Ectodermal cell (in vitro differentiated cells): ENCODE measurements around the gene ACTG1.

ENCODE experiments used
- H3K27ac ChIP-seq: 2 replicates; pipeline ENCODE4 v1.7.0; 2013; ENCODE audit warnings: mild to moderate bottlenecking, low read depth, low read length; ENCODE audit not compliant: insufficient read depth, poor library complexity, severe bottlenecking
- H3K27me3 ChIP-seq: 2 replicates; pipeline ENCODE4 v1.7.0; 2013; ENCODE audit warnings: mild to moderate bottlenecking, low read length; ENCODE audit not compliant: insufficient read depth, control insufficient read depth, poor library complexity, severe bottlenecking
- H3K36me3 ChIP-seq: one replicate; pipeline ENCODE4 v1.7.0; 2013; ENCODE audit warnings: low read length; ENCODE audit not compliant: control insufficient read depth, insufficient read depth
- H3K4me1 ChIP-seq: one replicate; pipeline ENCODE4 v1.7.0; 2013; ENCODE audit warnings: low read length; ENCODE audit not compliant: control insufficient read depth, insufficient read depth
- H3K4me3 ChIP-seq: 2 replicates; pipeline ENCODE4 v1.7.0; 2013; ENCODE audit warnings: low read depth, low read length, control low read depth; ENCODE audit not compliant: insufficient read depth
- H3K9me3 ChIP-seq: 2 replicates; pipeline ENCODE4 v1.7.0; 2013; ENCODE audit warnings: mild to moderate bottlenecking, low read length, moderate library complexity; ENCODE audit not compliant: control insufficient read depth
- WGBS, 2 experiments: methylation state at CpG; one replicate each; pipeline ENCODE4 v1.1.7; 2013; ENCODE audit warnings: missing lambda C conversion rate in 2 of 2; 5-methylcytosine and 5-hydroxymethylcytosine counted together

The ACTG1 gene

DNA sequence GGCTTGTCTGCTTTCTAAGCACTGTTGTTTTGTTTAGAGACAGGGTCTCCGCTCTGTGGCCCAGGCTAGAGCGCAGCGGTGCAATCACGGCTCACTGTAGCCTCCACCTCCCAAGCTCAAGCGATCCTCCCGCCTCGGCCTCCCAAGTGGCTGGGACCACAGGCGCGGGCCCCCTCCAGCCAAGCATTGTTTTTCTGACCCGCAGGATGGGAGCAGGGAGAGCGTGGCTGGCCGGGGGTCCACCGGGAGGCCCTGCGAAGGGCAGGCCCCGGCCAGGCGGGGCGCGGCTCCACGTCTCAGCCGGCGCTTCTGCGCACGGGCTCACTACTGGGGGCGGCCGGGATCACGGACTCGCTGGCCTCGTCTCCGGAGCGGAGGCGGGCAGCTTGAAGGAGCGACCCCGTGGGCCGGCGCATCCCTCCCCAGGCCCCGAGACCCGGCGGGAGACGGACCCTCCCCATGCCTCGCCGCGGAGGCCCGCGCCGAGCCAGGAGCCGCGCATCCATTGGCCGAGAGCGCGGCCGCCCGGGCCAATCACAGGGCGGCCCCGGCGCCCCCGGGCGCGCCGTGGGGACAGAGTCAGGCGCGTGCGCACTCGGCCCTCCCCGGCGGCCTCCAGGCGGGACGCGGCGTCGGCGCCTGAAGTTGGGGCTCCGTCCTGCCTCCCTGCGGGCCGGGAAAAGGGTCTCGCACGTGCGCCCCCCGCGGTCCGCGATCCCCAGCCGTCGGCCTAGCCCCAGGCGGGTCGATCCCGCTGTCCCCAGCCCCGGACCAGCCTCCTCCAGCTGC lies 24.9 kb downstream of the ACTG1 start:
- 19% methylated on average over 87 of the region's 87 CpGs for WGBS, 2 experiments
- Histone ChIP-seq H3K27ac (no peak overlapping the region), H3K27me3 (peaks cover 54% of the 10 kb centered on the region), H3K4me1 (peaks cover 34% of the 10 kb centered on the region), H3K36me3 (no peaks in the 10 kb centered on the region), H3K4me3 (peak overlapping the region; percentile 39), H3K9me3 (no peaks in the 10 kb centered on the region)

DNA sequence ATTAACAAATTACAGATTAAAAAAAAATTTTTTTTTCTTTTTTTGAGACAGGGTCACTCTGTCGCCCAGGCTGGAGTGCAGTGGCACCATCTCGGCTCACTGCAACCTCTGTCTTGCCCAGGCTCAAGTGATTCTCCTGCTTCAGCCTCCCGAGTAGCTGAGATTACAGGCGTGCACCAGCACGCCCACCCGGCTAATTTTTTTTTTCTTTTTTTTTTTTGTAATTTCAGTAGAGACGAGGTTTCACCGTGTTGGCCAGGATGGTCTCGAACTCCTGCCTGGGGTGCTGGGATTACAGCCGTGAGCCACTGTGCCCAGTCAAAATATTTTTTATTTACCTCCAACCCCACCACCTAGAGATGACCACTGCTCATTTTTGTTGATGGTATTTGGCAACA lies 25.5 kb downstream of the ACTG1 start:
- Histone ChIP-seq H3K9me3 (no peaks in the 10 kb centered on the region), H3K27ac (no peak overlapping the region), H3K36me3 (no peaks in the 10 kb centered on the region), H3K4me1 (peaks cover 39% of the 10 kb centered on the region), H3K4me3 (peak overlapping the region; percentile 39), H3K27me3 (peaks cover 60% of the 10 kb centered on the region)
- 79 to 82% methylated on average over 10 of the region's 10 CpGs for WGBS, 2 experiments

GRCh38 chr17:81486199-81486810 lies 26.3 kb downstream of the ACTG1 start:
- Histone ChIP-seq H3K4me1 (peaks cover 43% of the 10 kb centered on the region), H3K36me3 (no peaks in the 10 kb centered on the region), H3K4me3 (no peak overlapping the region), H3K9me3 (no peaks in the 10 kb centered on the region), H3K27ac (no peak overlapping the region), H3K27me3 (peaks cover 67% of the 10 kb centered on the region)
- 91% methylated on average over 17 of the region's 17 CpGs for WGBS, 2 experiments

DNA sequence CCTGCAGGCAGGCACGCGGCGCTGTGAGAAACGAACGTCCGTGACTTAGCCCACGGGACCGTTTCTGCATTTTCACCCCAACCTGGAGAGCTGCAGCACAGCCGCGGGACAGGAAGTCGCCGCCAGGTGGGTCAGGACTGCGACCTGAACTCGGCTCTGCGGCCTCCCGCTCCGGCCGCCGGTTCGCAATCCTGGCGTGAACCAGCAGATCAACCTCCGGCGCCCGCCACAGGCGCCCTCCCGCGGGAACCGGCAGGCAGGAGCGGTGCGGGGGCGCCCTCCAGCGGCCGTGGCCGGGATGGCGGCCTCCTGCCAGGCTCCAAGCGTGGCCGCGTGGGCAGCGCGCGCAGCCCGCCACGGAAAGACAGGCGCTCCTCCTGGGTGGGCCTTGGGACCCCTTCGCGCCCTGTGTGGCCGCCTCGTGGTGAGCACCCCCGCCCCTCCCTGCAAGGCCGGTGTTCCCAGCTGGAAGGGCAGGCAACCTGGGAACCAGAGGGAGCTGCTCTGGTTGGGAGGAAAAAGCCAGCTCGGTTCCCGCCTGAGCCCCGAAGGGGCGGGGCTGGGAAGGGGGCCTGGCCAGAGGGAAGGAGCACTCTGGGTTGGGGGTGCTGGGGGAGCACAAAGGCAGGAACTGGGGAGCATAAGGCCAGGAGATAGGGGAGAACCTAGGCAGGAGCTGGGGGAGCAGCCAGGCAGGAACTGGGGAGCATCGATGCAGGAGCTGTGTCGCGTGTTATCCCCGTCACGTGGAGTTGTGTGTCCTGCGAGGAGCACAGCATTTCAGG lies 28.2 kb downstream of the ACTG1 start:
- no peaks in the 10 kb centered on the region for H3K9me3 ChIP-seq
- peak overlapping the region; percentile 43 for H3K4me3 ChIP-seq
- peaks cover 79% of the 10 kb centered on the region for H3K27me3 ChIP-seq
- WGBS, 2 experiments = 9% methylated on average over 60 of the region's 60 CpGs
- no peaks in the 10 kb centered on the region for H3K36me3 ChIP-seq
- no peak overlapping the region for H3K27ac ChIP-seq
- peaks cover 32% of the 10 kb centered on the region for H3K4me1 ChIP-seq

DNA sequence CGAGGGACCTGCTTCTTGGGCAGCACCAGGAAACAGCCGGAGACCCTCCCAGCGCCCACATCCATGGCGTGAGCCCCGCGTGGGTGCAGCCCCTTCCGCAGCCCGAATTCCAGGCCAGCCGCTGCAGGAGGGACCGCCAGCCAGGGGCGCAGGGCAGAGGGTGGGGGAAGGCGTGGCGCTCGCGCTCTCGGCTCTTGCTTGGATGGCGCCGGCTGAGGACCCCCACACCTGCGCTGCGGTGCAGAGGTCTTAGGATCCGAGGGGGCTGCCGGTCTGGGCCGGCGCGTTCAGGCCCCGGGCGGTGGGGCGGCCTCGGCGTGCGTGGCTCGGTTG lies 28.8 kb downstream of the ACTG1 start:
- peak overlapping the region; percentile 43 for H3K4me3 ChIP-seq
- H3K27ac ChIP-seq = no peak overlapping the region
- peaks cover 79% of the 10 kb centered on the region for H3K27me3 ChIP-seq
- WGBS, 2 experiments = 13 to 15% methylated on average over 32 of the region's 32 CpGs
- no peaks in the 10 kb centered on the region for H3K9me3 ChIP-seq
- H3K4me1 ChIP-seq = peaks cover 27% of the 10 kb centered on the region
- H3K36me3 ChIP-seq = no peaks in the 10 kb centered on the region

GRCh38 chr17:81483085-81483861 lies 29.3 kb downstream of the ACTG1 start:
- WGBS, 2 experiments = 36 to 38% methylated on average over 29 of the region's 29 CpGs
- no peaks in the 10 kb centered on the region for H3K9me3 ChIP-seq
- peaks cover 22% of the 10 kb centered on the region for H3K4me1 ChIP-seq
- peaks cover 74% of the 10 kb centered on the region for H3K27me3 ChIP-seq
- peak overlapping the region; percentile 43 for H3K4me3 ChIP-seq
- H3K27ac ChIP-seq = no peak overlapping the region
- no peaks in the 10 kb centered on the region for H3K36me3 ChIP-seq

- no peaks in the 10 kb centered on the region for H3K36me3 ChIP-seq
- no peak overlapping the region for H3K27ac ChIP-seq
- peaks cover 73% of the 10 kb centered on the region for H3K27me3 ChIP-seq
- 90 to 94% methylated on average over 11 of the region's 11 CpGs for WGBS, 2 experiments
- H3K4me1 ChIP-seq = peaks cover 24% of the 10 kb centered on the region
- H3K9me3 ChIP-seq = no peaks in the 10 kb centered on the region
- H3K4me3 ChIP-seq = no peak overlapping the region
Measured at GRCh38 chr17:81482673-81483072, 29.9 kb downstream of the ACTG1 start.

DNA sequence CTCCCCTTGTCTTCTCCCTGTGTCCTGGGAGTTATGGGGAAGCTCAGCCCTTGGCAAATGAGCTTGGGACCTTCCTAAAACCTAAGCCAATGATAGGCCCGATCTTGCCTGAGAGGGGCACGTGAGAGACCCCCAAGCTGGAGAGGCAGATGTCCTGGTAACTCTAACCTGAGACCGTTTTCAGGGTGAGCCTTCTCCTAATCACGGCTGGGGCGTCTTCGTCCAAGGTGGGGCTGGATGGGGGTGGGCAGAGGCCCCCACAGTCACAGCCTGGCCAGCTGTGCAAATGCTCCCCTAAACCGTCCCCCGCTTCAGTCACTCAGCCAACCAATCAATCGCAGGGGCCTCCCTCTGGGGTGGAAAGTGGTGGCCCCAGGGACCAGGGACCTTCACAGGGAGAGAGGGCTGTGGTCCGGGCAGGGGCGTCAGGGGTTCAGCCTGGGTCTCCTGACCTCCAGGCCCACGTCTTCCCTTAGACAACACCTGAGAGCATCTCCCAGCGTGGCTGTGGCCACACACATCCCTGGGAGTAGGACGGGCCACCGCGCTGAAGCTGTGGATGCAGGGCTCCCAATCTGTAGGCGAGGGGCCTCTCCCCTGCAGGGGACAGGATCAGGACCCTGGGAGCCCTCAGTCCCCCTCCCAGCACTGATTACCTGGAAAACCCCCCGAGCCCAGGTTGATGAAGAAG lies 30.6 kb downstream of the ACTG1 start:
- H3K27me3 ChIP-seq = peaks cover 65% of the 10 kb centered on the region
- peaks cover 27% of the 10 kb centered on the region for H3K4me1 ChIP-seq
- H3K9me3 ChIP-seq = no peaks in the 10 kb centered on the region
- peak overlapping the region; percentile 22 for H3K4me3 ChIP-seq
- WGBS, 2 experiments = 82 to 83% methylated on average over 18 of the region's 18 CpGs
- H3K27ac ChIP-seq = no peak overlapping the region
- no peaks in the 10 kb centered on the region for H3K36me3 ChIP-seq

DNA sequence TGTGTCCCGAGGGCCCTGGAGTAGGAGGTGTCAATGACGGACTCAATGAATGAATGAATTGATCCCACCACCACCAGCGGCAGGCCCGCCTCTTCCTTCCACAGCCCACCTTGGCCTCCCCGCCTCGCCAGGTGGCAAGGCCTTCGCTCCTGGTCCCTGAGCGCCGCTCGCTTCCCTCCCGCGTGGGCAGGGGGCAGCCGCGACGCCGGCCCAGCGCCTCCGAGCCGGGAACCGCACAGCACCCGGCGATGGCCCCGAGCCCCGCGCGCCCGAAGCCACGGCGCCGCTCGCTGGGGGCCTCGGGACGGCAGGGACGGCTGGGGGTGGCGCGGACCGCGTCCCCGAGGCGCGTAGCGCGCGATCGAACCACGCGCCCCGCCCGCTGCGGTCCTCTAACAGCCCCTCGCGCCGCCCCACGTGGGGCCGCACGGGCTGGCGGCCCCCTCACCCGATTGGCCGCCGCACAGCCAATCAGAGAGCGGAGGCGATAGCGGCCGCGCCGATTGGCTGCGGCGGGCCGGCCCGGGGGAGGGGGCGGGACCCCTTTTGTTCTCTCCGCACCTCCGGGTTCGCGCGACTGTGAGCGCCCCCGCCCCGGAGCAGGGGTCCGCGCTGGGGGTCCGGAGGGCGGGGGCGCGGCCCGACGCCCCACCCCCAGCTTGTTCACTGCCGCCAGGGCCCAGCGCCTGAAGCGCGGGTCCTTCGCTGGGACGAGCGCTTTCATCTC lies 31.4 kb downstream of the ACTG1 start:
- Histone ChIP-seq H3K4me1 (peaks cover 27% of the 10 kb centered on the region), H3K36me3 (no peaks in the 10 kb centered on the region), H3K27ac (no peak overlapping the region), H3K9me3 (no peaks in the 10 kb centered on the region), H3K4me3 (peak overlapping the region; percentile 22), H3K27me3 (peaks cover 58% of the 10 kb centered on the region)
- 24 to 25% methylated on average over 94 of the region's 94 CpGs for WGBS, 2 experiments
